SU-DHL-6 (cell line): ENCODE data around the gene CRAMP1.

ENCODE experiments used
- H2AFZ ChIP-seq: fragments of 200-600 bp; sonication (generic); 2 replicates; pipeline ENCODE4 v1.6.1; 2014; ENCODE audit warnings: low read depth, mild to moderate bottlenecking, moderate library complexity, mixed read lengths, antibody characterized with exemption, low read length; ENCODE audit not compliant: severe bottlenecking
- H3F3A ChIP-seq: fragments of 200-600 bp; shearing (Covaris generic); 2 replicates; pipeline ENCODE4 v1.6.0; 2016; ENCODE audit warnings: antibody characterized with exemption, mild to moderate bottlenecking; ENCODE audit not compliant: insufficient read depth
- H3K27ac ChIP-seq: fragments of 200-600 bp; sonication (generic); 2 replicates; pipeline ENCODE4 v1.5.1; 2016; ENCODE audit warnings: low read depth, mild to moderate bottlenecking, low read length, moderate library complexity, mixed read lengths
- H3K27me3 ChIP-seq: fragments of 200-600 bp; sonication (generic), shearing (Covaris generic); 2 replicates; pipeline ENCODE4 v1.6.0; 2014; ENCODE audit warnings: mild to moderate bottlenecking, low read length
- H3K36me3 ChIP-seq: fragments of 200-600 bp; sonication (generic); 2 replicates; pipeline ENCODE4 v1.6.1; 2014; ENCODE audit warnings: mild to moderate bottlenecking, low read length, mixed read lengths
- H3K4me2 ChIP-seq: fragments of 300-600, 200-600 bp; shearing (Covaris generic), sonication (generic); 2 replicates; pipeline ENCODE4 v1.6.0; 2014; ENCODE audit warnings: low read length, low read depth, mild to moderate bottlenecking; ENCODE audit not compliant: poor library complexity, severe bottlenecking
- H3K4me3 ChIP-seq: fragments of 200-600 bp; sonication (generic); 2 replicates; pipeline ENCODE4 v1.5.1; 2014; ENCODE audit warnings: antibody characterized with exemption, low read length, mild to moderate bottlenecking, mixed read lengths; ENCODE audit not compliant: insufficient read depth, poor library complexity, severe bottlenecking
- H3K79me2 ChIP-seq: fragments of 200-600 bp; sonication (generic); 2 replicates; pipeline ENCODE4 v1.6.1; 2014; ENCODE audit warnings: mild to moderate bottlenecking, low read length, moderate library complexity; ENCODE audit not compliant: insufficient read depth
- H3K9ac ChIP-seq: fragments of 200-600 bp; sonication (generic); 2 replicates; pipeline ENCODE4 v1.7.0; 2014; ENCODE audit warnings: mild to moderate bottlenecking, low read length
- H3K9me2 ChIP-seq: fragments of 200-600 bp; sonication (generic); replicated peaks from 2 replicates; pipeline ENCODE4 v1.6.1; 2014; ENCODE audit warnings: low read length; ENCODE audit not compliant: insufficient read depth
- H3K9me3 ChIP-seq: fragments of 200-600 bp; sonication (generic); 2 replicates; pipeline ENCODE4 v1.6.1; 2014; ENCODE audit warnings: low read length, mixed read lengths; ENCODE audit not compliant: insufficient read depth
- H4K20me1 ChIP-seq: fragments of 200-600 bp; sonication (generic); 2 replicates; pipeline ENCODE4 v1.6.1; 2014; ENCODE audit warnings: low read depth, mild to moderate bottlenecking, antibody characterized with exemption, low read length, moderate library complexity, mixed read lengths
- CTCF ChIP-seq: fragments of 200-600 bp; sonication (generic); IDR thresholded peaks from one replicate; pipeline ENCODE4 v1.5.1; 2017; ENCODE audit warnings: antibody characterized with exemption, mild to moderate bottlenecking, low read length, moderate library complexity; ENCODE audit not compliant: insufficient read depth, poor library complexity, severe bottlenecking
- EZH2phosphoT487 ChIP-seq: fragments of 200-600 bp; sonication (generic), shearing (Covaris generic); conservative IDR thresholded peaks from 2 replicates; pipeline ENCODE4 v1.6.1; 2018; ENCODE audit warnings: mild to moderate bottlenecking, antibody characterized with exemption, low read length, moderate library complexity, mixed read lengths

Gene CRAMP1

GRCh38 chr16:1626327-1626726, 14.2 kb downstream of the CRAMP1 start:
- H3K4me3 ChIP-seq: no peak overlapping the region
- H2AFZ ChIP-seq: no peak overlapping the region
- peaks cover 16% of the 10 kb centered on the region for H3K79me2 ChIP-seq
- no peak overlapping the region for H3K4me2 ChIP-seq
- H3K27ac ChIP-seq: no peak overlapping the region
- no peaks in the 10 kb centered on the region for H3K9me3 ChIP-seq
- H3K27me3 ChIP-seq: no peaks in the 10 kb centered on the region
- H3K36me3 ChIP-seq: no peaks in the 10 kb centered on the region
- H4K20me1 ChIP-seq: no peaks in the 10 kb centered on the region
- H3F3A ChIP-seq: no peaks in the 10 kb centered on the region
- no peak for TF ChIP-seq CTCF
- TF ChIP-seq EZH2phosphoT487: no peak
- H3K9me2 ChIP-seq: no peaks in the 10 kb centered on the region
- no peak overlapping the region for H3K9ac ChIP-seq

GRCh38 chr16:1626776-1627175, 14.6 kb downstream of the CRAMP1 start:
- no peak overlapping the region for H3K27ac ChIP-seq
- H3F3A ChIP-seq: no peaks in the 10 kb centered on the region
- TF ChIP-seq CTCF: no peak
- TF ChIP-seq EZH2phosphoT487: no peak
- no peaks in the 10 kb centered on the region for H3K36me3 ChIP-seq
- no peaks in the 10 kb centered on the region for H3K27me3 ChIP-seq
- no peaks in the 10 kb centered on the region for H3K9me2 ChIP-seq
- no peaks in the 10 kb centered on the region for H4K20me1 ChIP-seq
- no peak overlapping the region for H3K4me2 ChIP-seq
- H3K79me2 ChIP-seq: peaks cover 16% of the 10 kb centered on the region
- H2AFZ ChIP-seq: no peak overlapping the region
- no peak overlapping the region for H3K4me3 ChIP-seq
- H3K9ac ChIP-seq: no peak overlapping the region
- no peaks in the 10 kb centered on the region for H3K9me3 ChIP-seq

- Histone ChIP-seq H3K4me3 (no peak overlapping the region), H3K27me3 (no peaks in the 10 kb centered on the region), H3K27ac (no peak overlapping the region), H3K9me2 (no peaks in the 10 kb centered on the region), H3K79me2 (peaks cover 7% of the 10 kb centered on the region; the same call in 1 of the 2 replicates), H3K36me3 (no peaks in the 10 kb centered on the region), H4K20me1 (no peaks in the 10 kb centered on the region), H3K9ac (no peak overlapping the region), H3K4me2 (no peak overlapping the region), H2AFZ (no peak overlapping the region), H3K9me3 (no peaks in the 10 kb centered on the region), H3F3A (no peaks in the 10 kb centered on the region)
- no peak for TF ChIP-seq CTCF
- no peak for TF ChIP-seq EZH2phosphoT487
These were observed 18.5 kb downstream of the CRAMP1 start for GRCh38 chr16:1630450-1631213.
